ENCODE measurements around the gene TPCN2. TPM values are rescaled to one million over a fixed set of nuclear protein-coding genes. Genes with fewer than 3 reads are reported as not detected.

The TPCN2 gene
- total and polyA plus RNA-seq, 5 experiments from 2014 or later: 3.8 to 27.2 (median 6.3) TPM

GRCh38 chr11:69170704-69171103 lies 122.0 kb downstream of the TPCN2 start:
- peaks cover 0 to 13% (median 2%) of the 10 kb centered on the region in 9 donors for H3K9me3 Mint-ChIP-seq
- H3K27me3 Mint-ChIP-seq: peaks cover 0 to 12% (median 0%) of the 10 kb centered on the region in 5 donors
- peaks cover 0 to 2% (median 0%) of the 10 kb centered on the region in 3 donors for H3K36me3 Mint-ChIP-seq
- POLR2A ChIA-PET: no interaction called here
- peaks cover 5 to 6% (median 5%) of the 10 kb centered on the region in 4 donors for H3K4me1 Mint-ChIP-seq
- no peak for ATAC-seq
- no peak overlapping the region for H3K27ac Mint-ChIP-seq
- no peak overlapping the region for H3K4me3 Mint-ChIP-seq
- no peak for DNase-seq

GRCh38 chr11:69171476-69172240 lies 122.9 kb downstream of the TPCN2 start:
- H3K4me1 Mint-ChIP-seq: peaks cover 2 to 3% (median 2%) of the 10 kb centered on the region in 4 donors
- peaks cover 0 to 12% (median 0%) of the 10 kb centered on the region in 5 donors for H3K27me3 Mint-ChIP-seq
- DNase-seq: no peak
- no peak overlapping the region for H3K27ac Mint-ChIP-seq
- H3K9me3 Mint-ChIP-seq: peaks cover 0 to 21% (median 6%) of the 10 kb centered on the region in 9 donors
- no peak overlapping the region for H3K4me3 Mint-ChIP-seq
- POLR2A ChIA-PET: no interaction called here
- no peak for ATAC-seq
- peaks cover 0 to 4% (median 0%) of the 10 kb centered on the region in 3 donors for H3K36me3 Mint-ChIP-seq

DNA sequence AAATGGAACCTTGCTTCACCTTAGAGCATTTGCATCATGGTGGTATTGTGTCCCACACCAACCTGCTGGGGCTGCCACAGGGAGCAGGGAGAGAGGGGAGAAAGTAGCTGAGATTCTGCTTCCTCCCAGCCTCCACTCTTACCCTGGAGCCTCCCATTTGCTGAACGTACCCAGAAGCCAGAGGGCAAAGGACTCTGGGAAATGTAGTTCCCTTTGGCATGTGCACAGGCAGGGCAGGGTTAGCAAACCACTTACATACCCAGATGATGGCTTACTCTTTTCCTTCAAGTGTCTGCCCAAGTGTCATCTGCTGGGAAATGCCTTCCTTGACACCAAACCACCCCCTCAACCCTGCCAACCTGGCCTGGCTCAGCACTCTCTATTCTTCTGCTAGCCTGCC lies 123.9 kb downstream of the TPCN2 start:
- ATAC-seq: no peak
- H3K36me3 Mint-ChIP-seq: peaks cover 0 to 7% (median 0%) of the 10 kb centered on the region in 3 donors
- POLR2A ChIA-PET: no interaction called here
- peaks cover 0 to 8% (median 0%) of the 10 kb centered on the region in 5 donors for H3K27me3 Mint-ChIP-seq
- H3K4me1 Mint-ChIP-seq: no peaks in the 10 kb centered on the region
- no peak overlapping the region for H3K27ac Mint-ChIP-seq
- H3K4me3 Mint-ChIP-seq: no peak overlapping the region
- H3K9me3 Mint-ChIP-seq: peaks cover 0 to 21% (median 6%) of the 10 kb centered on the region in 9 donors
- no peak for DNase-seq

- DNase-seq (no peak), ATAC-seq (no peak)
- Mint-ChIP-seq H3K27ac (peak overlapping the region in 2 of 10 donors; percentile 14 to 43), H3K27me3 (peaks cover 0 to 6% (median 0%) of the 10 kb centered on the region in 5 donors), H3K4me3 (no peak overlapping the region), H3K9me3 (peaks cover 0 to 21% (median 6%) of the 10 kb centered on the region in 9 donors), H3K36me3 (peaks cover 0 to 7% (median 0%) of the 10 kb centered on the region in 3 donors), H3K4me1 (no peaks in the 10 kb centered on the region)
- POLR2A ChIA-PET: interaction anchor here (0.8 kb wide), 1 partner anchor 365 kb away, joined by 3 read pairs; no protein-coding TSS in a partner anchor
These were observed 124.6 kb downstream of the TPCN2 start for GRCh38 chr11:69173331-69173730.

DNA sequence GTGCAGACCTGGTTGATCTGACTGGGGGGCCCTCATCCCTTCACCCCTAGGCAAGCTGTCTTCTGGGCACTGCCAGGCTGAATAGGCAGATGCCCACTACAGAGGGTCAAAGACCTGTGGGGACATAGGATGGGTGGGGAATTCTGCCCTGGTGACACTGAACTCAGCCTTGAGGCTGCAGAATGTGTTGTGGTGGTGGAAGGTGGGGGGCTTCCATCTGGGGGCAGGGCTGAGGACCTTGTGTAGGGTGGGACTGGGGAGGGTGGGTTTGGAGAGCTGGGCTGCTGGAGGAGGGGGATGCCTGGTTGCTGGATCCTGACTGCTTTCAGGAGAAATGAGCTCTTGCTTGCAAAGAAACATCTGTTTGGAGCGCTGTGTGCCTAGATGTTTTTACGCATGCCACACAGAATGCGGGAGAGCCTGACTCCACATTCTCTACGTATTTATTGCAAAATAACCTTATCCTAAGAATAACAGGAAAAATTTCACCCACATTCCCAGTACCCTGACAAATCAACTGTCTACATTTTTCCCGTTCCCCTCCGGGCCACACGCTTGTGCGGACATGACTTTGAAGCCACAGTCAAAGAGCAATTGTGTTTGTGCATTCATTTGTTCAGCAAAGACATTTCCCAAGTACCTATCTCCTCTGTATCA lies 125.3 kb downstream of the TPCN2 start:
- ATAC-seq (no peak), DNase-seq (no peak)
- Mint-ChIP-seq H3K27ac (no peak overlapping the region), H3K9me3 (peaks cover 0 to 21% (median 6%) of the 10 kb centered on the region in 9 donors), H3K4me3 (no peak overlapping the region), H3K36me3 (peaks cover 0 to 7% (median 0%) of the 10 kb centered on the region in 3 donors), H3K27me3 (peaks cover 0 to 5% (median 0%) of the 10 kb centered on the region in 5 donors), H3K4me1 (no peaks in the 10 kb centered on the region)
- POLR2A ChIA-PET: interaction anchor here (0.8 kb wide), 1 partner anchor 365 kb away, joined by 3 read pairs; no protein-coding TSS in a partner anchor

GRCh38 chr11:69174841-69175240 lies 126.1 kb downstream of the TPCN2 start:
- ATAC-seq (no peak), DNase-seq (no peak)
- no peaks in the 10 kb centered on the region for H3K27me3 Mint-ChIP-seq
- peaks cover 0 to 7% (median 0%) of the 10 kb centered on the region in 3 donors for H3K36me3 Mint-ChIP-seq
- no peak overlapping the region for H3K27ac Mint-ChIP-seq
- POLR2A ChIA-PET: interaction anchor here (0.6 kb wide), 1 partner anchor 315 kb away, joined by 3 read pairs; no protein-coding TSS in a partner anchor
- peaks cover 0 to 21% (median 6%) of the 10 kb centered on the region in 9 donors for H3K9me3 Mint-ChIP-seq
- H3K4me1 Mint-ChIP-seq: no peaks in the 10 kb centered on the region
- no peak overlapping the region for H3K4me3 Mint-ChIP-seq

GRCh38 chr11:69178819-69179482 lies 130.2 kb downstream of the TPCN2 start:
- ATAC-seq (no peak), DNase-seq (no peak)
- no peak overlapping the region for H3K27ac Mint-ChIP-seq
- peaks cover 0 to 7% (median 0%) of the 10 kb centered on the region in 5 donors for H3K27me3 Mint-ChIP-seq
- H3K4me1 Mint-ChIP-seq: peaks cover 0 to 6% (median 2%) of the 10 kb centered on the region in 4 donors
- no peak overlapping the region for H3K4me3 Mint-ChIP-seq
- H3K9me3 Mint-ChIP-seq: peaks cover 0 to 28% (median 6%) of the 10 kb centered on the region in 9 donors
- peaks cover 0 to 7% (median 0%) of the 10 kb centered on the region in 3 donors for H3K36me3 Mint-ChIP-seq
- POLR2A ChIA-PET: no interaction called here

- H3K36me3 Mint-ChIP-seq: peaks cover 0 to 7% (median 0%) of the 10 kb centered on the region in 3 donors
- H3K4me1 Mint-ChIP-seq: peaks cover 0 to 6% (median 2%) of the 10 kb centered on the region in 4 donors
- no peak overlapping the region for H3K4me3 Mint-ChIP-seq
- ATAC-seq: no peak
- H3K9me3 Mint-ChIP-seq: peaks cover 0 to 20% (median 0%) of the 10 kb centered on the region in 9 donors
- POLR2A ChIA-PET: no interaction called here
- no peak for DNase-seq
- H3K27ac Mint-ChIP-seq: no peak overlapping the region
- peaks cover 0 to 7% (median 0%) of the 10 kb centered on the region in 5 donors for H3K27me3 Mint-ChIP-seq
These were observed 131.5 kb downstream of the TPCN2 start for GRCh38 chr11:69180226-69180625.

DNA sequence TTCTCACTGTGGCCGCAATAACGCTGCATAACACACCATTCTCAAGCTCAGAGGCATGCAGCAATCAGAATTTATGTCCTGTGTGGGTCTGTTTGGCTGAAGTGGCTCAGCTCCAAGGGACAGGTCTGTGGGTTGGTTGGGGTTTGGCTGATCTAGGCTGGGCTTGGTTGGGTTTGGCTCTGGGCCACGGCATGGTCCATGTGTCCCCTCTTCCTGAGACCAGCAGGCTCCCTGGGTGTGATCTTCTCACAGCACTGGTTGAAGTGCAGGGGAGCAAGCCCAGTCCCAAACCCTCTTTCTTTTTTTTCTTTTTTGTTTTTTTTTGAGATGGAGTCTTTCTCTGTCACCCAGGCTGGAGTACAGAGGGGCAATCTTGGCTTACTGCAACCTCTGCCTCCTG lies 132.0 kb downstream of the TPCN2 start:
- no peak for ATAC-seq
- no peak overlapping the region for H3K4me3 Mint-ChIP-seq
- H3K27ac Mint-ChIP-seq: no peak overlapping the region
- DNase-seq: peak in 1 of 10 donors; percentile 41
- H3K9me3 Mint-ChIP-seq: peaks cover 0 to 15% (median 0%) of the 10 kb centered on the region in 9 donors
- H3K36me3 Mint-ChIP-seq: peaks cover 0 to 5% (median 0%) of the 10 kb centered on the region in 3 donors
- H3K4me1 Mint-ChIP-seq: peaks cover 0 to 6% (median 2%) of the 10 kb centered on the region in 4 donors
- POLR2A ChIA-PET: interaction anchor here (0.5 kb wide), 1 partner anchor 256 kb away, joined by 3 read pairs; no protein-coding TSS in a partner anchor
- peaks cover 0 to 7% (median 0%) of the 10 kb centered on the region in 5 donors for H3K27me3 Mint-ChIP-seq

DNA sequence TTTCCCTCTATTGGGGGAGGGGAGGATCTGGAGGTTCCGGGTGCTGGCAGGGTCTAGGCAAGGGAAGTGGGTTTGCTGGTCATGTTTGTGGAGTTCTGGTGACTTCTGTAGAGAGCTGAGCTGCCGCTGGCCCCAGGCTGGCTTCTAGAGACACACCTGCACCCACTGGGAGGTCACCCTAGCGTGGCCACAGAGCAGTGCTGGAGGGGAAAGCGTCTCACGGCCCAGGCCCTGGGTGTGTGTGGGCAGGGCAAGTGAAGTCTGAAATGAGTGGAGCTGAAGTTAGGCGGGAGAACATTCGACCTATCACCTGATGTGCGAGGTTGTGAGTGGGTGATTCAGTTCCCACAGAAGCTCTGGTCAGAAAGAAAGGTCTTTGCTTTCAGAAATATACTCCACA lies 134.9 kb downstream of the TPCN2 start:
- DNase-seq (no peak), ATAC-seq (no peak)
- Mint-ChIP-seq H3K27me3 (peaks cover 0 to 7% (median 0%) of the 10 kb centered on the region in 5 donors), H3K9me3 (peaks cover 0 to 18% (median 7%) of the 10 kb centered on the region in 9 donors), H3K36me3 (peaks cover 0 to 10% (median 0%) of the 10 kb centered on the region in 3 donors), H3K4me1 (peaks cover 0 to 6% (median 2%) of the 10 kb centered on the region in 4 donors), H3K4me3 (no peak overlapping the region), H3K27ac (peak overlapping the region in 1 of 10 donors; percentile 73)
- POLR2A ChIA-PET: no interaction called here

All from naive thymus-derived CD8-positive, alpha-beta T cell (primary cell).